SK-N-SH (cell line): ENCODE results near the gene PLCL2.

Experiments used
- CTCF ChIP-seq: fragments of 200-600 bp; sonication (generic); IDR thresholded peaks from 2 replicates; pipeline ENCODE4 v1.6.1; 2017; ENCODE audit warnings: antibody characterized with exemption, mild to moderate bottlenecking, moderate library complexity
- EP300 ChIP-seq, 2 experiments: IDR thresholded peaks; 2 replicates each; pipeline versions ENCODE4 v1.4.0 to v1.6.1; 2012; ENCODE audit warnings: borderline replicate concordance in 1 of 2, low read depth in 1 of 2, low read length in 1 of 2
- FOXM1 ChIP-seq: IDR thresholded peaks from 2 replicates; pipeline ENCODE4 v1.4.0; 2012; ENCODE audit warnings: low read depth, mild to moderate bottlenecking
- GABPA ChIP-seq: IDR thresholded peaks from 2 replicates; pipeline ENCODE4 v1.4.0; 2012; ENCODE audit warnings: low read depth, mild to moderate bottlenecking
- POLR2AphosphoS5 ChIP-seq: IDR thresholded peaks from 2 replicates; pipeline ENCODE4 v1.6.1; 2012; ENCODE audit warnings: low read depth, low read length
- RFX5 ChIP-seq: IDR thresholded peaks from 2 replicates; pipeline ENCODE4 v1.6.1; 2012; ENCODE audit warnings: mild to moderate bottlenecking, improper control_type of control experiment, low read length
- SIN3A ChIP-seq: IDR thresholded peaks from 2 replicates; pipeline ENCODE4 v1.6.1; 2012; ENCODE audit warnings: low read depth, mild to moderate bottlenecking, low read length, moderate library complexity, borderline replicate concordance
- ZBTB33 ChIP-seq: IDR thresholded peaks from 2 replicates; pipeline ENCODE4 v1.4.0; 2012; ENCODE audit warnings: low read depth, borderline replicate concordance

GRCh38 chr3:17070161-17070959 is 185.6 kb downstream of the PLCL2 start:
- TF ChIP-seq EP300 (IDR thresholded peaks at IDR 0.05; ENCODE audit: borderline replicate concordance in 1 of 2, low read depth in 1 of 2, low read length in 1 of 2) (no peak), GABPA (no peak), CTCF (no peak), SIN3A (no peak), POLR2AphosphoS5 (no peak), ZBTB33 (no peak), FOXM1 (no peak), RFX5 (no peak)
